Measurements from ENCODE around the gene TSPAN18.

DNA sequence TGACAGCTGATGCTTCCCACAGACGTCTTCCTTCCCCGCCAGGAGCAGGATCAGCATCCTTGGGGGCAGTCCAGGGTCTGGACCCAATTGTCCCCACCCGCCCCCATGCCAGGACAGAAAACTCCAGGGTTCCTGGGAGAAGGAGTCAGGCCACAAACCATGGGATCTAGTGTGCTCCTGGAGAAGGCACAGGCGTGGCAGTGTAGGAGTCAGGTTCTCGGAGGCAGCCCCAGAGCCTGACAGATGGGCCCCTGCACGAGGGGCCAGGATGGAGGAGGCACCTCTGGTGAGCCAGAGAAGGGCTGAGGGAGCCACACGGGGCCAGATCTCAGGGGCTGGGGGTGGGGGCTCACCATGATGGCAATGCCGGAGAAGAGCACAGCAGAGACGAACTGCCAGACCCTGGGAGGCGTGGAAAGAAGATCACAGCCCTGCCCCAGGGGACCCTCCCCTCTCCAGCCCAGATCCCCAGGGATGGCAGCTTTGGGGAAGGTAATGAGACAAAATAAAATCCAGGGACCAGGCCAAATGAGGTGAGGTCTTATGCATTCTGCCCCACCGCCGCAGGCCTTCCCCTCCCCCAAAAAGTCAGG, 210.3 kb downstream of the TSPAN18 start:
- no peak for TF ChIP-seq POLR2A (IDR thresholded peaks at IDR 0.05)
- TF ChIP-seq, protein P1, sequence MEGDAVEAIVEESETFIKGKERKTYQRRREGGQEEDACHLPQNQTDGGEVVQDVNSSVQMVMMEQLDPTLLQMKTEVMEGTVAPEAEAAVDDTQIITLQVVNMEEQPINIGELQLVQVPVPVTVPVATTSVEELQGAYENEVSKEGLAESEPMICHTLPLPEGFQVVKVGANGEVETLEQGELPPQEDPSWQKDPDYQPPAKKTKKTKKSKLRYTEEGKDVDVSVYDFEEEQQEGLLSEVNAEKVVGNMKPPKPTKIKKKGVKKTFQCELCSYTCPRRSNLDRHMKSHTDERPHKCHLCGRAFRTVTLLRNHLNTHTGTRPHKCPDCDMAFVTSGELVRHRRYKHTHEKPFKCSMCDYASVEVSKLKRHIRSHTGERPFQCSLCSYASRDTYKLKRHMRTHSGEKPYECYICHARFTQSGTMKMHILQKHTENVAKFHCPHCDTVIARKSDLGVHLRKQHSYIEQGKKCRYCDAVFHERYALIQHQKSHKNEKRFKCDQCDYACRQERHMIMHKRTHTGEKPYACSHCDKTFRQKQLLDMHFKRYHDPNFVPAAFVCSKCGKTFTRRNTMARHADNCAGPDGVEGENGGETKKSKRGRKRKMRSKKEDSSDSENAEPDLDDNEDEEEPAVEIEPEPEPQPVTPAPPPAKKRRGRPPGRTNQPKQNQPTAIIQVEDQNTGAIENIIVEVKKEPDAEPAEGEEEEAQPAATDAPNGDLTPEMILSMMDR (IDR thresholded peaks at IDR 0.05), result no peak
